Measurements from ENCODE around the gene COG5.
"Not testable (repeated sequence)": the region's sequence is repeated elsewhere in the genome, so short reads cannot be mapped to it uniquely, and the experiment has no call there.

Gene COG5

DNA sequence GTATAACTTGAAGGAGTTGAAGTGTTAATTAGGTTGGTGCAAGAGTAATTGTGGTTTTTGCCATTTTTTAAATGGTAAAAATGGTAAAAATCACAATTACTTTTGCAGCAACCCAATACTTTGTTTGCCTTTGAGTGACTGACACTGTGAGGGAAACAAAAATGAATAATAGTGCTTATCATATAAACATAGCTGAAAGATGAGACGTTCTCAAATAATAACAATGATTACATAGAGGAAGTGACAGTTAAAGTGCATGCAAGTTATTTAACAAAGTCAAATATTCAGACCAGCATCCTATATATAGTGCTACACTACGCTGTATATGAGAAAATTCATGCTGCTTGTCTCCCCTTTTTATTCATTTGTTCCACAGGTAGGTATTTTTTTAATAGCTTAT lies 399.6 kb downstream of the COG5 start:
- DNase-seq (ENCODE audit: low read depth in 3 of 3, low spot score in 1 of 3): no peak

DNA sequence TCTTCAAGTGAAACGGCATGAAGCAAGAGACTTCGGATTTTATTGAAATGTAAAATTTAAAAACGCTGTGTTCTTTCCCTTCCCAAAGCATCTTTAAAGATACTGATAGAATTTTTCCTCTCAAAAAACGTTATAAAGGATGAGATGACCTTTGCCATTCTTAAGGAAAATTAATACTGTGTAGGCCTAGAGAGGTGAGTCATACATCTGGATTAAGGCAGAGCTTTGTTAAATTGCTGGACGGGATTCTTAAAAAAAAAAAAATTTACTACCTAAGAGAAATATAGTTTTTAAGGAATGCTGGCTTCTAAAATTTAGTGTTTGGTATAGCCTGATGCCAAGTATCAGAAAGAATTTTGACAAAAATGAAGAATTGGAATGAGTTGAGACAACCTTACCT lies 401.2 kb downstream of the COG5 start:
- DNase-seq (ENCODE audit: low read depth in 3 of 3, low spot score in 1 of 3): no peak

DNA sequence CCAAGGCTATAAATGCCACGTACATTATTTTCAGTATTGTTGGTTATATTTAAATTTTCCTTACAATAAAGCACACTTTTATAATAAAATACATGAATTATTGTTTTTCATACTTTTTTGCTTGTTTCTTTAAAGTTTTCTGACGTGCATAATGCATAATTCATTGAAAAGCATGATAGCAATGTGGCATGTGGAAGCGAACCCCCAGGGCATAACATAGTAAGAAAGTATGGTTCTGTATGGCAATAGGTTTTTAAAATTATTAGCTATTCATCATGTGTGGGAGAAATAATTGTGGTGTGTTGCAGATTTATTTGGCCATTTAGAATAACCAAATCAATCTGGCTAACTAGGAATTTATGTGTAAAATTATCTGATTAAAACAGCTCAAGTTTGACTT lies 402.3 kb downstream of the COG5 start:
- DNase-seq (ENCODE audit: low read depth in 3 of 3, low spot score in 1 of 3): no peak

DNA sequence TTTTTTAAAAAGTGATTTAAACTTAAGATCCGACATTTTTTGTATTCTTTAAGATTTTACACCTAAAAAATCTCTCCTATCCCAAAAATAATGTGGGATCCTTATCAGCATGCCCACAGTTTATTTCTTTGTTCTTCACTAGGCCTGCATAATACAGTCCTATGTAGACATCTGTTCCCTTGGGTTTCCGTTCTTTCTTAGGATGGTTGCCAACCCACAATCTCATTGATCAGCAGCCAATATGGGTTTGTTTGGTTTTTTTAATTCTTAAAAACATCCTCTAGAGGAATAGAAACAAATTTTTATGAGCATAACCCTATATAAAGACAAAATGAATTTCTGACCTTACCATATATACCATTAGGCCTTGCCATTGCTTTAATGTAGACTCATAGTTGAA lies 403.3 kb downstream of the COG5 start:
- DNase-seq (ENCODE audit: low read depth in 3 of 3, low spot score in 1 of 3): no peak

DNA sequence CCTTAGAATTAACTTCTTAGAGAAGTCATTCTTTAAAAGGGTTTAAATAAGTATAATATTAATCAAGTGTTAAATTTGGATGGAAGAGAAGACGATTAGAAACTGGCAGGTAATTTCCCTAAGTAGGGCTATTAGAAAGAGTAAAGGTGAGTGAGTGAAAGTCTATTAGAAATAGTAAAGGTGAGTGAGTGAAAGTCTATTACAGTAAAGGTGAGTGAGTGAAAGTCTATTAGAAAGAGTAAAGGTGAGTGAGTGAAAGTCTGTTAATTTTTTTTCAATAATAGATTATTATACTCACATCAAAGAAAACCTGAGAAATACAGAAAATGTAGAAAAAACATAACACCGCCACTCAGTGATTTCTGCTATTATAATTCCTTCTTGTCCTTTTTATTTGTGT lies 405.7 kb downstream of the COG5 start:
- no peak for DNase-seq (ENCODE audit: low read depth in 3 of 3, low spot score in 1 of 3)

DNA sequence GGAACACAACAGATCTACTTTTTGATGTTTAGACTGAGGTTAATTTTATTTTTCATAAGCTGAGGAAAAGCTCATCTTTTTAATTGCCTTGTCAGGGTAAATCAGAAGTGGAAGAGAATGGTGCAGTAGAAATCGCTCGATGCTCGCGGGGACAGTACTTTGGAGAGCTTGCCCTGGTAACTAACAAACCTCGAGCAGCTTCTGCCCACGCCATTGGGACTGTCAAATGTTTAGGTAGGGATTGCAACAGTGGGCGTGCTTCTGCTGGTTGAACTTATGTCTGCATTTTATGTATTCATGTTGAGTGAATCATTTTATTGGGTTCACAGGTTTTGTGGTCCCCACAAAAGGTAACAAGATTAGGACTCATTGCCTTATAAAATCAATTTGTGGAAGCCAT lies 406.6 kb downstream of the COG5 start:
- DNase-seq (ENCODE audit: low read depth in 3 of 3, low spot score in 1 of 3): no peak

DNA sequence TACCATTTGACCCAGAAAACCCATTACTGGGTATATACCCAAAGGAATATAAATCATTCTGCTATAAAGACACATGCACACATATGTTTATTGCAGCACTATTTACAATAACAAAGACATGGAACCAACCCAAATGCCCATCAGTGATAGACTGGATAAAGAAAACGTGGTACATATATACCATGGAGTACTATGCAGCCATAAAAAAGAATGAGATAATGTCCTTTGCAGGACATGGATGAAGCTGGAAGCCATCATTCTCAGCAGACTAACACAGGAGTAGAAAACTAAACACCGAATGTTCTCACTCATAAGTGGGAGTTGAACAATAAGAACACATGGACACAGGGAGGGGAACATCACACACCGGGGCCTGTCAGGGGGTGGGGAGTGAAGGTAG lies 408.0 kb downstream of the COG5 start:
- DNase-seq (ENCODE audit: low read depth in 3 of 3, low spot score in 1 of 3): not testable (repeated sequence)

DNA sequence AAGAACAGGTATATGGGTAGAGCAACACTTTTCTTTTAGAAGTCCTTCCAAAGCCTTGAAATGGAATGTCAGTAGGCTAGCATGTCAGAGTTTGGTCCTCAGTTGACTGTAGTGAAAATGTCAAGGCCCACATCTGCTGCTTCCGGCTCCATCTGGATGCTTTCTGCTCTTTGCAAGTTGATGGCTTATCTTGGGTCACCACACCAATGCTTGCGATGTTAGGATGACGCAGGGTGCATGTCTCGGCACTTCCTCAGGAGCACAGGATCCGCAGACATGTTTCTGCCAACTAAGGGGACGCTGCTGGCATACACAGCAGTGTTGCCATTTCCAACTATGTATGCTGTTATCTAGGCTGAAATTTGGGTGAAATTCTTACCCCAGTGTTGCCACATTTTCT lies 408.9 kb downstream of the COG5 start:
- DNase-seq (ENCODE audit: low read depth in 3 of 3, low spot score in 1 of 3): no peak

DNA sequence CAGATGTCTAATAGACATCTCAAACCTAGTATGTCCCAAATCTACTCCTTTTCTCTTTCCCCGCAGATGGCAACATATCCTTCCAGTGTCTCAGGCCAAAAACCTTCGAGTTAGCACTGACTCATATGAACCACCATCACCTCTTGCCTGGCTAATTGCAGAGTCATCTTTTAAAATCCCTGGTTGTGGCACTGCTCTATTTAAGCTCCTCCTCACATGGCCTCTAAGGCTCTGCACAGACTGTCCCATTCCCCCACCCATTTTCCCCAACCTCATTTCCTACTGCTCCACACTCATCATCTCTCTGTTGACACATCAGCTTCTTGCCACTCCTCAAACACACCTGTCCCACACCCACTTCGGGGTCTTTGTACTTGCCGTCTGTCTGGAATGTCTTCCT lies 411.7 kb downstream of the COG5 start:
- no peak for DNase-seq (ENCODE audit: low read depth in 3 of 3, low spot score in 1 of 3)

Measured in stimulated activated CD4-positive, alpha-beta T cell treated with anti-CD3 and anti-CD28 coated beads, TNF-alpha, amount 100 ng/mL, for 1 hour (primary cell).